ENCODE data around the gene SPAG9. TPM values are rescaled to one million over a fixed set of nuclear protein-coding genes. Genes with fewer than 3 reads are reported as not detected.

Gene SPAG9
- total RNA-seq, 1 experiment from 2014 or later: 77.6 TPM

GRCh38 chr17:50972577-50972976 is 148.1 kb downstream of the SPAG9 start:
- no TSS peak for BruUV-seq (replicated peaks)
- Histone ChIP-seq H3K4me2 (ENCODE audit: low read length) (no peak overlapping the region), H3K9ac (ENCODE audit: low read length) (no peak overlapping the region), H3K9me3 (ENCODE audit: control insufficient read depth in 1 of 2, insufficient read depth in 1 of 2, low read depth in 1 of 2, low read length in 2 of 2) (no peaks in the 10 kb centered on the region), H3K27me3 (ENCODE audit: insufficient read depth, low read length) (no peaks in the 10 kb centered on the region), H3K36me3 (ENCODE audit: control insufficient read depth in 1 of 2, insufficient read depth in 2 of 2, low read length in 2 of 2) (peaks cover 31 to 33% of the 10 kb centered on the region in 2 experiments; a peak in 3 of 4 replicates), H4K20me1 (ENCODE audit: insufficient read depth) (no peaks in the 10 kb centered on the region), H3K4me3 (replicated peaks in 1 of 2; ENCODE audit: low read depth in 1 of 2, low read length in 2 of 2) (no peak overlapping the region), H3K4me1 (ENCODE audit: control insufficient read depth in 1 of 2, insufficient read depth in 2 of 2, low read length in 2 of 2) (no peaks in the 10 kb centered on the region), H3K79me2 (ENCODE audit: insufficient read depth, low read length) (no peaks in the 10 kb centered on the region), H3K27ac (ENCODE audit: low read depth, low read length) (no peak overlapping the region), H2AFZ (ENCODE audit: low read depth, low read length, poor library complexity, severe bottlenecking) (no peak overlapping the region), H3K9me2 (ENCODE audit: insufficient read depth) (no peaks in the 10 kb centered on the region)
- no peak for TF ChIP-seq SP1 (IDR thresholded peaks at IDR 0.05; ENCODE audit: low read depth)
- no peak for TF ChIP-seq ELF1 (IDR thresholded peaks at IDR 0.05; ENCODE audit: borderline replicate concordance, low read depth)
- TF ChIP-seq FOSL1 (IDR thresholded peaks at IDR 0.05; ENCODE audit: low read depth): no peak
- TF ChIP-seq, protein P1, sequence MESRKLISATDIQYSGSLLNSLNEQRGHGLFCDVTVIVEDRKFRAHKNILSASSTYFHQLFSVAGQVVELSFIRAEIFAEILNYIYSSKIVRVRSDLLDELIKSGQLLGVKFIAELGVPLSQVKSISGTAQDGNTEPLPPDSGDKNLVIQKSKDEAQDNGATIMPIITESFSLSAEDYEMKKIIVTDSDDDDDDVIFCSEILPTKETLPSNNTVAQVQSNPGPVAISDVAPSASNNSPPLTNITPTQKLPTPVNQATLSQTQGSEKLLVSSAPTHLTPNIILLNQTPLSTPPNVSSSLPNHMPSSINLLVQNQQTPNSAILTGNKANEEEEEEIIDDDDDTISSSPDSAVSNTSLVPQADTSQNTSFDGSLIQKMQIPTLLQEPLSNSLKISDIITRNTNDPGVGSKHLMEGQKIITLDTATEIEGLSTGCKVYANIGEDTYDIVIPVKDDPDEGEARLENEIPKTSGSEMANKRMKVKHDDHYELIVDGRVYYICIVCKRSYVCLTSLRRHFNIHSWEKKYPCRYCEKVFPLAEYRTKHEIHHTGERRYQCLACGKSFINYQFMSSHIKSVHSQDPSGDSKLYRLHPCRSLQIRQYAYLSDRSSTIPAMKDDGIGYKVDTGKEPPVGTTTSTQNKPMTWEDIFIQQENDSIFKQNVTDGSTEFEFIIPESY (IDR thresholded peaks at IDR 0.05; ENCODE audit: extremely low read depth, insufficient replicate concordance, low read length): no peak
- TF ChIP-seq TCF7L2 (IDR thresholded peaks at IDR 0.05; ENCODE audit: borderline replicate concordance, extremely low read depth, insufficient read depth, insufficient read length): no peak
- TF ChIP-seq, protein P2, sequence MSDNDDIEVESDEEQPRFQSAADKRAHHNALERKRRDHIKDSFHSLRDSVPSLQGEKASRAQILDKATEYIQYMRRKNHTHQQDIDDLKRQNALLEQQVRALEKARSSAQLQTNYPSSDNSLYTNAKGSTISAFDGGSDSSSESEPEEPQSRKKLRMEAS (IDR thresholded peaks at IDR 0.05): no peak
- TF ChIP-seq CTCF (IDR thresholded peaks at IDR 0.05 in 2 of 3, conservative IDR thresholded peaks at IDR 0.05 in 1 of 3; ENCODE audit: borderline replicate concordance in 1 of 3, insufficient read depth in 1 of 3, low read depth in 2 of 3, low read length in 2 of 3): no peak
- no peak for TF ChIP-seq EZH2phosphoT487 (IDR thresholded peaks at IDR 0.05; ENCODE audit: borderline replicate concordance)
- no peak for TF ChIP-seq SRF (IDR thresholded peaks at IDR 0.05; ENCODE audit: low read depth)
- TF ChIP-seq ZFX (IDR thresholded peaks at IDR 0.05): no peak
- TF ChIP-seq SIN3A (IDR thresholded peaks at IDR 0.05; ENCODE audit: low read depth): no peak
- no peak for TF ChIP-seq CBX3 (IDR thresholded peaks at IDR 0.05; ENCODE audit: low read depth)
- TF ChIP-seq EGR1 (IDR thresholded peaks at IDR 0.05; ENCODE audit: low read depth): no peak
- no peak for TF ChIP-seq RAD21 (IDR thresholded peaks at IDR 0.05; ENCODE audit: low read depth)
- DNase-seq (ENCODE audit: low read depth, low spot score): no peak
- POLR2A ChIA-PET: no interaction called here
- intact Hi-C loops (cut with micrococcal nuclease): no loop called here
- RAD21 ChIA-PET (ENCODE audit: low non-redundant PET in 1 of 2, low total read pairs in 2 of 2, uncharacterized antibody in 2 of 2, unreplicated experiment in 2 of 2): no interaction called here
- CTCF ChIA-PET: no interaction called here
- no peak for ATAC-seq
